Placental epithelial cell (primary cell): ENCODE measurements around the gene FSCB. TPM values are rescaled to one million over a fixed set of nuclear protein-coding genes. Genes with fewer than 3 reads are reported as not detected.

Experiments
- total RNA-seq: library from RNA; depleted of rRNA; stranded (reverse); fragments of >200 nt; gene quantifications from 2 replicates; pipeline ENCODE4 v1.2.3, GENCODE V29; 2012

Gene FSCB, protein sequence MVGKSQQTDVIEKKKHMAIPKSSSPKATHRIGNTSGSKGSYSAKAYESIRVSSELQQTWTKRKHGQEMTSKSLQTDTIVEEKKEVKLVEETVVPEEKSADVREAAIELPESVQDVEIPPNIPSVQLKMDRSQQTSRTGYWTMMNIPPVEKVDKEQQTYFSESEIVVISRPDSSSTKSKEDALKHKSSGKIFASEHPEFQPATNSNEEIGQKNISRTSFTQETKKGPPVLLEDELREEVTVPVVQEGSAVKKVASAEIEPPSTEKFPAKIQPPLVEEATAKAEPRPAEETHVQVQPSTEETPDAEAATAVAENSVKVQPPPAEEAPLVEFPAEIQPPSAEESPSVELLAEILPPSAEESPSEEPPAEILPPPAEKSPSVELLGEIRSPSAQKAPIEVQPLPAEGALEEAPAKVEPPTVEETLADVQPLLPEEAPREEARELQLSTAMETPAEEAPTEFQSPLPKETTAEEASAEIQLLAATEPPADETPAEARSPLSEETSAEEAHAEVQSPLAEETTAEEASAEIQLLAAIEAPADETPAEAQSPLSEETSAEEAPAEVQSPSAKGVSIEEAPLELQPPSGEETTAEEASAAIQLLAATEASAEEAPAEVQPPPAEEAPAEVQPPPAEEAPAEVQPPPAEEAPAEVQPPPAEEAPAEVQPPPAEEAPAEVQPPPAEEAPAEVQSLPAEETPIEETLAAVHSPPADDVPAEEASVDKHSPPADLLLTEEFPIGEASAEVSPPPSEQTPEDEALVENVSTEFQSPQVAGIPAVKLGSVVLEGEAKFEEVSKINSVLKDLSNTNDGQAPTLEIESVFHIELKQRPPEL
- total RNA-seq = under 0.01 and 0.11 TPM in 2 replicates

DNA sequence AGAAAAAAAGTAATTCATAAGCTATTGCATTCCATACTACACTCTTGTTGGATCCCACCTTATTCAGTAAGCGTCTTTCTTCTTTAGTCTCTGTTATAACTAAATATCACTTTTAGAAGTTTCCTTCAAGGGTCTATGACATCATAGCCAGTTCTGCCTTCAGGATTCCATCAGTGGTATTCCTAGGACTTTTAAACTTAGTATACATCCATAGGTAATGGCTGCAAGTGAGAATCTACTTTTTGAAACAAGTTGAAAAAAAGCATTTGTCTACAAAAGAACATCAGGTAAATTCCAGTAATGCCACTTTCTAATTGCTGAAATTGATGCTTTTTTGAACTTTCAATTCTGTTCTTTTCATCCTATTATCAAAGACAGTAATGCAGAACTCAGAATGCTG is at the start of gene FSCB:
Gene FSCB, minus strand, starts transcription at position 101 of the 400 bp plus-strand sequence. CDS start 296 bp downstream, outside the sequence.

